Measurements from ENCODE around the gene TNFSF9.

TNFSF9 gene

GRCh38 chr19:6528544-6529121 lies 2.2 kb upstream of the TNFSF9 start:
- no peak for DNase-seq (ENCODE audit: low read depth)
- no peaks in the 10 kb centered on the region for H3K36me3 ChIP-seq (ENCODE audit: control insufficient read depth, insufficient read depth, low read length, severe bottlenecking)
- H3K27me3 ChIP-seq (replicated peaks; ENCODE audit: control insufficient read depth, insufficient read depth, low read length): no peaks in the 10 kb centered on the region
- no peaks in the 10 kb centered on the region for H3K9me3 ChIP-seq (ENCODE audit: control insufficient read depth, low read length)
- no peak overlapping the region for H3K9ac ChIP-seq (ENCODE audit: low read length)
- H3K4me3 ChIP-seq (ENCODE audit: low read length): no peak overlapping the region
- H3K4me1 ChIP-seq (ENCODE audit: control insufficient read depth, insufficient read depth, low read length): peaks cover 29% of the 10 kb centered on the region

GRCh38 chr19:6529351-6529750 lies 1.5 kb upstream of the TNFSF9 start:
- no peak for DNase-seq (ENCODE audit: low read depth)
- no peaks in the 10 kb centered on the region for H3K27me3 ChIP-seq (replicated peaks; ENCODE audit: control insufficient read depth, insufficient read depth, low read length)
- H3K9me3 ChIP-seq (ENCODE audit: control insufficient read depth, low read length): no peaks in the 10 kb centered on the region
- H3K36me3 ChIP-seq (ENCODE audit: control insufficient read depth, insufficient read depth, low read length, severe bottlenecking): no peaks in the 10 kb centered on the region
- H3K4me3 ChIP-seq (ENCODE audit: low read length): no peak overlapping the region
- H3K4me1 ChIP-seq (ENCODE audit: control insufficient read depth, insufficient read depth, low read length): peaks cover 29% of the 10 kb centered on the region
- H3K9ac ChIP-seq (ENCODE audit: low read length): no peak overlapping the region

GRCh38 chr19:6529937-6530385 lies 865 bp upstream of the TNFSF9 start:
- H3K4me1 ChIP-seq (ENCODE audit: control insufficient read depth, insufficient read depth, low read length): peaks cover 29% of the 10 kb centered on the region
- H3K9ac ChIP-seq (ENCODE audit: low read length): peak overlapping the region; percentile 99
- DNase-seq (ENCODE audit: low read depth): no peak
- no peaks in the 10 kb centered on the region for H3K36me3 ChIP-seq (ENCODE audit: control insufficient read depth, insufficient read depth, low read length, severe bottlenecking)
- H3K4me3 ChIP-seq (ENCODE audit: low read length): peak overlapping the region; percentile 100
- no peaks in the 10 kb centered on the region for H3K9me3 ChIP-seq (ENCODE audit: control insufficient read depth, low read length)
- H3K27me3 ChIP-seq (replicated peaks; ENCODE audit: control insufficient read depth, insufficient read depth, low read length): no peaks in the 10 kb centered on the region

- Histone ChIP-seq H3K4me1 (ENCODE audit: control insufficient read depth, insufficient read depth, low read length) (peaks cover 29% of the 10 kb centered on the region), H3K36me3 (ENCODE audit: control insufficient read depth, insufficient read depth, low read length, severe bottlenecking) (no peaks in the 10 kb centered on the region), H3K9ac (ENCODE audit: low read length) (peak overlapping the region; percentile 99), H3K9me3 (ENCODE audit: control insufficient read depth, low read length) (no peaks in the 10 kb centered on the region), H3K27me3 (replicated peaks; ENCODE audit: control insufficient read depth, insufficient read depth, low read length) (no peaks in the 10 kb centered on the region), H3K4me3 (ENCODE audit: low read length) (peak overlapping the region; percentile 100)
- no peak for DNase-seq (ENCODE audit: low read depth)
These were observed 533 bp downstream of the TNFSF9 start for GRCh38 chr19:6531163-6531955.

GRCh38 chr19:6531956-6532243 lies 1.1 kb downstream of the TNFSF9 start:
- no peaks in the 10 kb centered on the region for H3K36me3 ChIP-seq (ENCODE audit: control insufficient read depth, insufficient read depth, low read length, severe bottlenecking)
- peaks cover 29% of the 10 kb centered on the region for H3K4me1 ChIP-seq (ENCODE audit: control insufficient read depth, insufficient read depth, low read length)
- peak overlapping the region; percentile 100 for H3K4me3 ChIP-seq (ENCODE audit: low read length)
- H3K9me3 ChIP-seq (ENCODE audit: control insufficient read depth, low read length): no peaks in the 10 kb centered on the region
- no peaks in the 10 kb centered on the region for H3K27me3 ChIP-seq (replicated peaks; ENCODE audit: control insufficient read depth, insufficient read depth, low read length)
- no peak for DNase-seq (ENCODE audit: low read depth)
- H3K9ac ChIP-seq (ENCODE audit: low read length): peak overlapping the region; percentile 99

GRCh38 chr19:6532244-6532999 lies 1.6 kb downstream of the TNFSF9 start:
- Histone ChIP-seq H3K27me3 (replicated peaks; ENCODE audit: control insufficient read depth, insufficient read depth, low read length) (no peaks in the 10 kb centered on the region), H3K9ac (ENCODE audit: low read length) (no peak overlapping the region), H3K36me3 (ENCODE audit: control insufficient read depth, insufficient read depth, low read length, severe bottlenecking) (no peaks in the 10 kb centered on the region), H3K4me1 (ENCODE audit: control insufficient read depth, insufficient read depth, low read length) (peaks cover 29% of the 10 kb centered on the region), H3K4me3 (ENCODE audit: low read length) (peak overlapping the region; percentile 100), H3K9me3 (ENCODE audit: control insufficient read depth, low read length) (no peaks in the 10 kb centered on the region)
- no peak for DNase-seq (ENCODE audit: low read depth)

GRCh38 chr19:6533000-6533328 lies 2.1 kb downstream of the TNFSF9 start:
- Histone ChIP-seq H3K9me3 (ENCODE audit: control insufficient read depth, low read length) (no peaks in the 10 kb centered on the region), H3K4me3 (ENCODE audit: low read length) (no peak overlapping the region), H3K27me3 (replicated peaks; ENCODE audit: control insufficient read depth, insufficient read depth, low read length) (no peaks in the 10 kb centered on the region), H3K9ac (ENCODE audit: low read length) (no peak overlapping the region), H3K36me3 (ENCODE audit: control insufficient read depth, insufficient read depth, low read length, severe bottlenecking) (no peaks in the 10 kb centered on the region), H3K4me1 (ENCODE audit: control insufficient read depth, insufficient read depth, low read length) (peaks cover 29% of the 10 kb centered on the region)
- DNase-seq (ENCODE audit: low read depth): no peak

GRCh38 chr19:6533746-6534418 lies 3.1 kb downstream of the TNFSF9 start:
- Histone ChIP-seq H3K36me3 (ENCODE audit: control insufficient read depth, insufficient read depth, low read length, severe bottlenecking) (no peaks in the 10 kb centered on the region), H3K27me3 (replicated peaks; ENCODE audit: control insufficient read depth, insufficient read depth, low read length) (no peaks in the 10 kb centered on the region), H3K4me1 (ENCODE audit: control insufficient read depth, insufficient read depth, low read length) (peaks cover 22% of the 10 kb centered on the region), H3K9me3 (ENCODE audit: control insufficient read depth, low read length) (no peaks in the 10 kb centered on the region), H3K9ac (ENCODE audit: low read length) (no peak overlapping the region), H3K4me3 (ENCODE audit: low read length) (no peak overlapping the region)
- no peak for DNase-seq (ENCODE audit: low read depth)

GRCh38 chr19:6534451-6535093 lies 3.7 kb downstream of the TNFSF9 start:
- no peaks in the 10 kb centered on the region for H3K36me3 ChIP-seq (ENCODE audit: control insufficient read depth, insufficient read depth, low read length, severe bottlenecking)
- no peak overlapping the region for H3K9ac ChIP-seq (ENCODE audit: low read length)
- peaks cover 17% of the 10 kb centered on the region for H3K4me1 ChIP-seq (ENCODE audit: control insufficient read depth, insufficient read depth, low read length)
- no peaks in the 10 kb centered on the region for H3K27me3 ChIP-seq (replicated peaks; ENCODE audit: control insufficient read depth, insufficient read depth, low read length)
- H3K9me3 ChIP-seq (ENCODE audit: control insufficient read depth, low read length): no peaks in the 10 kb centered on the region
- no peak overlapping the region for H3K4me3 ChIP-seq (ENCODE audit: low read length)
- no peak for DNase-seq (ENCODE audit: low read depth)

GRCh38 chr19:6535558-6536137 lies 4.8 kb downstream of the TNFSF9 start:
- H3K36me3 ChIP-seq (ENCODE audit: control insufficient read depth, insufficient read depth, low read length, severe bottlenecking): no peaks in the 10 kb centered on the region
- H3K4me1 ChIP-seq (ENCODE audit: control insufficient read depth, insufficient read depth, low read length): peaks cover 7% of the 10 kb centered on the region
- no peaks in the 10 kb centered on the region for H3K9me3 ChIP-seq (ENCODE audit: control insufficient read depth, low read length)
- no peak for DNase-seq (ENCODE audit: low read depth)
- H3K9ac ChIP-seq (ENCODE audit: low read length): no peak overlapping the region
- no peaks in the 10 kb centered on the region for H3K27me3 ChIP-seq (replicated peaks; ENCODE audit: control insufficient read depth, insufficient read depth, low read length)
- H3K4me3 ChIP-seq (ENCODE audit: low read length): no peak overlapping the region
